ENCODE results near the gene ESF1. TPM values are rescaled to one million over a fixed set of nuclear protein-coding genes. Genes with fewer than 3 reads are reported as not detected.
A peak's percentile ranks its signal among the peaks of the same experiment; 100 is the strongest.

The ESF1 gene
- total RNA-seq, 1 experiment from 2014 or later = 5.9 TPM

DNA sequence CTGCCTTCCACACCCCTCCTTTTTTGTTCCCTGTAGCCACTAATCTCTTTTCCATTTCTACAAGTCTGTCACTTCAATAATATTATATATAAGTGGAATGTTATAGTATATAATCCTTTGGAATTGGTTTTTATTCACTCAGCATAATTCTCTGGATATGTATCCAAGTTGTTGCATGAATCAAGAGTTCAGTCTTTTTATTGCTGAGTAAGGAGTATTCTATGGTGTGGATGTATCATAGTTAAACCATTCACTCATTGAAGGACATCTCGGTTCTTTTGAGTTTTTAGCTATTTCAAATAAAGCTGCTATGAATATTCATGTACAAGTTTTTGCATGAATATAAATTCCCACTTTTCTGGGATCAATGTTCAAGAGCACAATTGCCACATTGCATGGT is 76.5 kb downstream of the ESF1 start:
- Histone ChIP-seq H3K36me3 (peaks cover 21% of the 10 kb centered on the region), H3K27me3 (no peaks in the 10 kb centered on the region), H3K4me3 (no peak overlapping the region), H3K9me3 (peaks cover 3% of the 10 kb centered on the region; the same call in 1 of the 2 replicates)
- DNase-seq = no peak

DNA sequence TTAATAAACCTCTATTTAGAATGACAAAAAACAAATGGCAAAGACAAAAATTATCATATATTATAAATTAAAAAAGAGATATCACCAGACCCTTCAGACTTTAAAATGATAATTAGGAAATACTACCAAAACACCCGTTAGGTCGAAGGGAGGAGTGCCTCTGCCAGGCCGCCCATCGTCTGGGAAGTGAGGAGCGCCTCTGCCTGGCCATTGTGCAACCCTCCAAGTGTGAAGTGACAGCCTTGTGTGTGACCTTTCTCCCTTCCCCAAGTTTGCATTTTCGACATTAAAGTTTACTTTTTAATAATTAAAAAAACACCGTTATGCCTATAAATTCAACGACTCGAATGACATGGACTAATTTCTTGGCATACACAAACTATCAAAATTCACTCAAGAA is 81.5 kb downstream of the ESF1 start:
- no peaks in the 10 kb centered on the region for H3K36me3 ChIP-seq
- H3K4me3 ChIP-seq = no peak overlapping the region
- no peaks in the 10 kb centered on the region for H3K27me3 ChIP-seq
- no peak for DNase-seq
- no peaks in the 10 kb centered on the region for H3K9me3 ChIP-seq

DNA sequence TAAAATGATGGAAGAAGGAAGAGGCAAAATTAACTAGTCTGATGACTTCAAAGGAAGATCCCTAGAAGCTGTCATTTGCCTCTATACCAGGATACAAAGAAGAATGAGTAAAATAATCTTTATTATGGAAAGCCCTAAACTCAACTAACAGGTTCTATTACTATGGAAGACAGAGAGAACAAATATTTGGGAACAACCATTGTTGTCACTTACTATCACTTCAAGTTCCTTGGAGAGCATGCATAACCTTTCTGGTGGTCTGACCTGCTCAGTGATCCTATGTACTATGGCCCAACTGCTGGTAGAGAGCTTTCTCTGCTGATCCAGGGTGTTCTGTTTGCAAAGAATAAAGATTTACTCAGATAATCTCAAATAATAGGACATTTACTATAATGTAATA is 83.2 kb downstream of the ESF1 start:
- H3K9me3 ChIP-seq = no peaks in the 10 kb centered on the region
- H3K27me3 ChIP-seq = no peaks in the 10 kb centered on the region
- no peak overlapping the region for H3K4me3 ChIP-seq
- H3K36me3 ChIP-seq = no peaks in the 10 kb centered on the region
- no peak for DNase-seq

DNA sequence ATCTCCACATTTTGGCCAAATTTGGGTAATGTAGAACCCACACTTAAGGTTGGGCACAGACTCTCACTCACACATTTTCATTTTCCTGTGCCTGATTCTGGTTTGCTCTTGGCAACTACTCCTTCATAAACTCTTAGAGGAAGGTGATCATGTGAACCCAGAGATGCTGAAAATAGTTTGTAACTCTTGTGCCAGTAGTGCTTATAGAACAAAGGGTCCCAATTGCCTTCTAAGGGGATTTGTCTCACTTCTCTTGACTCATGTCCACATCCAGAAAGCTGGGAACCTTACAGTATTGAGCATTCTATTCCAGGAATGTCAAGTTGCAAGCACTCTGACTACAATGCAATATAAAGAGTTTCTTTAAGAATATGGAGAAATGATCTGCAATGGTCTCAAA is 84.0 kb downstream of the ESF1 start:
- DNase-seq = peak; percentile 10
- no peaks in the 10 kb centered on the region for H3K27me3 ChIP-seq
- no peaks in the 10 kb centered on the region for H3K36me3 ChIP-seq
- H3K4me3 ChIP-seq = no peak overlapping the region
- no peaks in the 10 kb centered on the region for H3K9me3 ChIP-seq

DNA sequence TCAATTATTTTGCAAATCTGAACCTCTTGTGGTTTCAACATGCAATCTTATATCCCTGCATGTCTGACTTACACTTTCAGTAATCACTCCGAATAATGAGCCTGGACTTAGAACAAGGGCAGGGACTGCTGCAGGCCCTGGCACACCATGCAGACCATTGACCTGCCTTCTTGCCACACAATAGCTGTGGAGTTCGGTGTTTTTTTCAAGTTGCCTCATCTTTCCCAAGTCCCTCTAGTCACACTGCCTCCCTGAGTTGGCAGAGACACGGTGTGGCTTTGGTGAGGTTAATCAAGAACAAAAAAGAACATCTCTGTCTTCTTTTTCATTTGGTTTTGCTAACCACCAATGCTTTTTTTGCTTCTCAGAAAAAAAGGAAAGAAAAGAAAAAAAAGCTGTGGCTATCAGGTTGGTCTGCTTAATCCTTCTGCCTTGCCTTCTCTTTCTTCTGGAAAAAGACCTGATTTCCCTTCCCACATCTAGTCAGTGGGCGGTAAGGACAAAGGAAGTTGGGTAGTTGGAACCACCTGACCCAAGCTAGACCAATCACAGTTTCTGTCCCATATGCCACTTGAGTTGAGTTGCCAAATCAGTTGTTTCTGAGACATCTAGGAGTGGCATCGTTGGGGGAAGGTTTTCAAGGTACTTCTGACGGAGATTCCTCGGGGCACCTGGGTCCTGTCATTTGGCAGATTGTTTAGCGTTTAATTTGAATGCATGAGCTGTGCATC is 90.1 kb downstream of the ESF1 start:
- no peaks in the 10 kb centered on the region for H3K36me3 ChIP-seq
- no peak for DNase-seq
- no peaks in the 10 kb centered on the region for H3K9me3 ChIP-seq
- no peaks in the 10 kb centered on the region for H3K27me3 ChIP-seq
- H3K4me3 ChIP-seq = no peak overlapping the region

DNA sequence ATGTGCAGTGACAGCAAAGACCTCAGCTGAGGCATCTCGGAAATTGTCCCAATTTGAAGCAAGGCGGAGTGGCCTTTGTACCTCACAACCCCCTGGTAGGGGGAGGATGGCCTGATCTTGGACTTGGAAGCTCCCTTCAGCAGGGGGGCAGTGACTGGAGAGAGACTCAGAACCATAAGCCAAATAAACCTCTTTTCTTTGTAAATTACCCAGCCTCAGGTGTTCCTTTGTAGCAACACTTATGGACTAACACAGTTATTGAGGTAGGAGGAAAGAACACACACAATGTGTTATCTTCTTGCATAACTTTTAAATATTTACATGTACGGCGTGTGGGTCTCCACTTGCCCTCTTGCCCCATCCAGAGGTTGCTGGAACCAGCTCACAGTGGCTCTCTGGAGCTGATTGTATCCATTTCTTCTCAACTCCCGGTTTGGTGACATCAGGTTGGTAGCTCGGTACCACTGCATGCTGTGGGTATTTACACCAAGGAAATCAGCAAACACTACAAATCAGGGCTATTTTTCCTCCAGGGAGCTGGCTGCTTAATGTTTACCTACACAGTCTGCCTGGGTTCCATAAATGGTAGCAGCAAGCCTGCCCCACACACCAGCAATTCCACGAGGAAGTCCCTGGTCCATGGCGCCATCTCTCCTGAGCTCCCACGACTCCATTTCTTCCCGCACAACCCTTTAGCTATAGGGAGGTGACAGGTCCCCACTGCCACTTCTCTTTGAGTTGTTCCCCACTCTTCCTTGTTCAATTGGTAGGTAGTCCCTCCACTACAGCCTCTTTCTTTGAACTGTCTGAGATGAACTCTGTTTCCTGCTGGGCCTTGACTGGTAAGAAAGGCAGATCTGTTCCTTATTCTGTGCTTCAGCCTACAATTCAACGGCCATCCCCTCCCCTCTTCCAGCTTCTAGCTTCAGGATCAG is 91.7 kb downstream of the ESF1 start:
- no peak overlapping the region for H3K4me3 ChIP-seq
- no peaks in the 10 kb centered on the region for H3K9me3 ChIP-seq
- DNase-seq = no peak
- H3K27me3 ChIP-seq = no peaks in the 10 kb centered on the region
- H3K36me3 ChIP-seq = no peaks in the 10 kb centered on the region

DNA sequence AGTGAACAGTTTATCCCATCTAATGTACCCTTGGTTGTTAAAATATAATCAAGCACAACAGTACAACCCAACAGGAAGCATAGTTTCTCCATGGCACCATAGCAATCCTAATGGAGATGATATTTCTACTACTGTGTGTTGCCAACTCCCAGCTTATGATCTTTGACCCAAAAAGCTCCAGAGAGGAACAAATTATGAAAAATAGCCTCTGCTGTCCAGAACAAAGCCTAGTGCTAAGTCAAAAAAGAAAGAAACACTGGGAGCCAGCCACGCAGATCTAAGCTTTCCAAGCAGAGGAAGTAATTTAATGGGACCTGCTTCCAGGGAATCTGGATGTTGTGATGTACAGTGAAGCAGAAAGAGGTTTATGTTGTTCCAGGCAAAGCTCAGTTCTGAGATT is 93.8 kb downstream of the ESF1 start:
- Histone ChIP-seq H3K27me3 (no peaks in the 10 kb centered on the region), H3K36me3 (no peaks in the 10 kb centered on the region), H3K9me3 (no peaks in the 10 kb centered on the region), H3K4me3 (no peak overlapping the region)
- DNase-seq = no peak

DNA sequence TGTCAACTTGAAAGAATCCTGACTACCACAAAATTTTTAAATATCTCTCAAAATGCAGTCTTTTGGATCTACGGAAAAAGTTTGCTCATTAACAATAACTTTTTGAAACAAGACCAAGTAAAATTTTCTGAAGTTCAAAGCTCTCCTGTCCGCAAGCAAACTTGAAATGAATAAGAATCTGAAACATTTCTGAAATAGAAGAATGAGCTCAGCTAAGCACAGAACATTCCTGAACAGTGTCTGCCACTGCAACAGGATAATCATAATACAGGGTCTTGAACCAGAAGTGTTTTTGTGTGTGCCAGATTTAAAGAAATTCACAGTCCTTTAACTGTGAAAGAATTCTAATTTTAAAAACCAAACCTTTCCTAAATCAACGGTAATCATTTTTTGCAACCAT is 96.9 kb downstream of the ESF1 start:
- DNase-seq = no peak
- Histone ChIP-seq H3K4me3 (no peak overlapping the region), H3K27me3 (no peaks in the 10 kb centered on the region; the same call in 1 of the 2 replicates)

DNA sequence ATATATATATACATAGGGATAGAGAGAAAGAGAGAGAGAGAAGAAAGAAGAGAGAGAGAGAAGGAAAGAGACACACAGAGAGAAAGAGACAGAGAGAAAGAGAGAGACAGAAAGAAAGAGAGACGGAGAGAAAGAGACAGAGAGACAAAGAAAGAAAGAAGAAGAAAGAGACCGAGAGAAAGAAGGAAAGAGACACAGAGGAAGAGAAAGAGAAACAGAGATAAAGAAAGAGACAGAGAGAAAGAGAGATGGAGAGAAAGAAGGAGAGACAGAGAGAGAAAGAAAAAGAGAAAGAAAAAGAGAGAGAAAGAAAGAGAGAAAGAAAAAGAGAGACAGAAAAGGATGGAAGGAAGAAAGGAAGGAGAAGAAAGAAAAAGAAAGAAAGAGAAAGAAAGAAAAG is 99.1 kb downstream of the ESF1 start:
- no peak for DNase-seq
- no peaks in the 10 kb centered on the region for H3K9me3 ChIP-seq
- H3K27me3 ChIP-seq = no peaks in the 10 kb centered on the region; the same call in 1 of the 2 replicates
- no peak overlapping the region for H3K4me3 ChIP-seq
- no peaks in the 10 kb centered on the region for H3K36me3 ChIP-seq

More for the DNA sequence above, 96.9 kb downstream of the ESF1 start:
- Histone ChIP-seq H3K9me3 (no peaks in the 10 kb centered on the region), H3K36me3 (no peaks in the 10 kb centered on the region)

DNA sequence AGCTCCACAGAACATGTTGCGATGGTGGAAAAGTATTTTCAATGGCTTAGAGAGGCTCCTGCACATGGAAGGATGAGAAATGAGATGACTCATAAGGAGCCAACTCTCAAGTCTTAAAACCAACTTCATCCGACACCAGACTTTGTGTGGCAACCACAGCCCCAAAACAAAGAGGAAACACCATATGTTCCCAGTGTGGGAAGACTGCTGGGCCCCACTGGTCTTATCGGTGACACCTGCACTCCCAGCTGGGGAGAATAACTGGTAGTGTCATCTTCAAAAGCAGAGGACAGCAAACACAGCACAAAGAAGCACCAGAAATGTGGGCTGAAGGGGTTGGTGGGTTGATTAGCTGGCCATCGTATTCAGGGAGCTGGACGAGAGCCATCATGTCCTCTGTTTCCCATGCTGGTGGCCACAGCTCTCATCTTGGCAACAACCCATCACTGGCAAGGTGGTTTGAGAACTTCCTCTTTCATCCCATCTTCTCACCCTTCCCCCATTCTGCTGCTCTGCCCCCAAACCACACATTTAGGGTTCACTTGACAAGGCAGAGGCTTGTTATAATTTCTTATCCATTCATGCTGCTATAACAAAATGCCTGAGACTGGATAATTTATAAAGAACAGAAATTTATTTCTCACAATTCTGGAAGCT is 100.0 kb downstream of the ESF1 start:
- no peak for DNase-seq
- Histone ChIP-seq H3K9me3 (no peaks in the 10 kb centered on the region), H3K36me3 (no peaks in the 10 kb centered on the region), H3K4me3 (no peak overlapping the region), H3K27me3 (no peaks in the 10 kb centered on the region; the same call in 1 of the 2 replicates)

DNA sequence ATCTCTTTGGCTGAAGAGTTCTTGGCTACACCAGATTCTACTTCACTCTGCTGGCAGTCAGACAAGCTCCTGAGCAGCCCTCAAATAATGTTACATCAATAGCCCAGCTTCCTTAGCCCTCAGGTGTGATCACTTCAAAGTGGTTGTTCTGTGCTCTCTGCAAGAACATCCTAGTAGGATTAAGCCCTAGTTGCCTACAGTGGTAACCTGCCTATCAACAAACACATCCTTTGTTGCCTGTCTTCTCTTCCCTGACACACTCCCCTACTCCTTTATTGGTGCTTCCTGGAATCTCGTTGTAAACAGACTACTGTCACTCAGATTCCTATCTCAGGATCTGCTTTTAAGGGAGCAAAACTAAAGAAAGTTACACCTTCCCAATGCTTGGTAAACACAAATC is 100.9 kb downstream of the ESF1 start:
- no peak for DNase-seq
- Histone ChIP-seq H3K9me3 (no peaks in the 10 kb centered on the region), H3K27me3 (no peaks in the 10 kb centered on the region; the same call in 1 of the 2 replicates), H3K36me3 (no peaks in the 10 kb centered on the region), H3K4me3 (no peak overlapping the region)

DNA sequence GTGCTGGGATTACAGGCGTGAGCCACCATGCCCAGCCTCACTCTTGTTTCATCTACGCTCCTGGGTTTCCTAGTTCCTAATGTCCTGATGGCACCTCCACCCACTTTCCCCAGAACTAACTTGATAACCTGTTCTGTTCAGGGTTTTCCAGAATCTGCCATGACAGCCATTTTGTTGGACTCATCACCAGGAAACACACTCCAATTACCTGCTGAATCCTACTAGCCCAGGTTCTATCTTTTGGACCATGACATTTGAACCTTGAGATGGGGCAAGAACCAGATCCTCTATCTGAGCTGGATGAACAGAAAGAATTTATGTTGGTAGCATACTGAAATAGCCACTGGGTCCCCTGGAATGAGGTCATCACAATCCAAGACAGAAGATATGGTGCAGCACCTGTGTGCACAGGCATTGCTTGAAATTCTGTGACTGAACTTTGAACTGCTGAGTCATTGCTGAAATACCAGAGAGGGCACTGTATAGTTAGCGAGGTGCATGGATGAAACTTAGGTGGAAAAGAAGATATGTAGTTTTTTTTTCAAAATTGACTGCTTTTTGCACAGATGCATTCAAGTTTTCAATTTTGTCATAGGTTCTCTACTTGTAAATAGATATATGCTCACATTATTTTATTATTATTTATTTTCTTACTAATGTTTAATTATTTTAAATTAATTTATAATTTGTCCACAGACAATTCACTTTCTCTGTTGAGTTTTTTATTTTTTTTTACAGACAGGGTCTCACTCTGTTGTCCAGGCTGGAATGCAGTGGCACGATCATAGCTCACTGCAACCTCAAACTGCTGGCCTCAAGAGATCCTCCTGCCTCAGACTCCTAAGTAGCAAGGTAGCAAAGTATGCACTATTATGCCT is 103.2 kb downstream of the ESF1 start:
- Histone ChIP-seq H3K36me3 (no peaks in the 10 kb centered on the region), H3K9me3 (no peaks in the 10 kb centered on the region), H3K27me3 (no peaks in the 10 kb centered on the region; the same call in 1 of the 2 replicates), H3K4me3 (no peak overlapping the region)
- no peak for DNase-seq

DNA sequence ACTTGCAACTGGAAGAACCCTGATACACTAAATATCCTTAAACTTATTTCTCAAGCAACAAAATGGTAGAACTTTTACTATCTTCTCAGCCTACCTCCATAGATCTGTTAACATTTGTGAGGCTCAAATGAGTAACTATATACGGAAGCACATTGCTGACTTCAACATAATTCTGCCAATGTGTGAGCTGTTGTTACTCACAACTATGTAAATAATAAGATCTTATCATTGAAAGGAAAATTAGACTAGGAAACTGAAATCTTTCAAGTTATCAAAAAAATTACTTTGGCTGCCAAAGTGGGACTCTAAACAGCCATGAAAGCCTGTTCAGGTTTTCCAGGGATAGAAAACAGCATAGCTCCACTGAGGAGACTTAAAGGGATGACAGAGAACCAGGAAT is 105.8 kb downstream of the ESF1 start:
- Histone ChIP-seq H3K27me3 (no peaks in the 10 kb centered on the region; the same call in 1 of the 2 replicates), H3K9me3 (peaks cover 6% of the 10 kb centered on the region), H3K4me3 (no peak overlapping the region), H3K36me3 (no peaks in the 10 kb centered on the region)
- DNase-seq = no peak

DNA sequence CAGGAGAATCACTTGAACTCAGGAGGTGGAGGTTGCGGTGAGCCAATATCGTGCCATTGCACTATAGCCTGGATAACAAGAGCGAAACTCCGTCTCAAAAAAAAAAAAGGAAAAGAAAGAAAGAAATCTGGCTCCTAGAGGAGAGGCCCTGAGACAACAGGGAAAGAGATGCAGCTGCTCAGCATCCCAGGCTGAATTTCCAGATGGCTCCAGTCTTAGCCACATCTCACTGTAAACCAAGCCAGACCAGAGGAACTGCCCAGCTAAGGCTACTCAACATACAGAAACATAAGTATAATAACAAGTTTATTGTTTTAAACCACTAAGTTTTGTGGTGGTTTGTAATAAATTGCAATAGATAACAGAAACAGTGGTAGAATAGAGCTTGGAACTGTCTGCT is 107.5 kb downstream of the ESF1 start:
- Histone ChIP-seq H3K4me3 (no peak overlapping the region), H3K36me3 (no peaks in the 10 kb centered on the region), H3K27me3 (no peaks in the 10 kb centered on the region), H3K9me3 (peaks cover 8% of the 10 kb centered on the region)
- no peak for DNase-seq

DNA sequence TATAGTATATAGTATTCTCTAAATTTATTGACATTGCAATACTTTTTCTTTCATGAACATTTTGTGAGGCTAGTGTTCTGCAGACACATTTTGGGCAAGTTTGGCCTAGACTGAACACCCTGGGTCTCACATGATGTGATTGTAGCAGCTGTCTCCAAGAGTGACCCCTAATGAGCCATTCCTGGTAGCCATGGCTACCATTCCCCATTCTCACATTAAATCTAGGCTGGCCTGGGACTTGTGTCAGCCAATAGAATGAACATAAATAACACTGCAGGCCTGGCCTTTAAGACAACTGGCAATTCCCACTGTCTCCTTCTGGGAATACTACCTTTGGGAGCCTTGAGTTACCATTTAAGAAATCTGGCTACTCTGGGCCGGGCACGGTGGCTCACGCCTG is 108.0 kb downstream of the ESF1 start:
- Histone ChIP-seq H3K27me3 (no peaks in the 10 kb centered on the region), H3K36me3 (no peaks in the 10 kb centered on the region), H3K4me3 (no peak overlapping the region), H3K9me3 (peaks cover 8% of the 10 kb centered on the region)
- DNase-seq = no peak

DNA sequence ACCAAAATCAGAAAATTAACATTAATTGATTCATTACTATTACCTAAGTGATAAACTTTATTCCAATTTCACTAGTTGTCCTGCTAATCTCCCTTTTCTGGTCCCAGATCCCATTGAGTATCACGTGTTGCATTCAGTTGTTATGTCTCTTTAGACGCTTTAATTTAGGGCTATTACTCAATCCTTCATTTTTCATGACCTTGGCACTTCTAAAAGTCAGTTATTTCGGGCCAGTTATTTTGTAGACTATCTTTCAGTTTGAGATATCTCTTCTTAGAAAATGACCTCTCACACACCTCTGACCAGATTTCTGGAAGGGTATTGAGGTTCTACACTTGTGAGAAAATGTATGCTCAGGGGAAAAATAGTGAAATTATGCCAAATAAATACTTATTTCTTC is 112.0 kb downstream of the ESF1 start:
- peaks cover 8% of the 10 kb centered on the region for H3K9me3 ChIP-seq
- DNase-seq = no peak
- no peaks in the 10 kb centered on the region for H3K36me3 ChIP-seq
- no peak overlapping the region for H3K4me3 ChIP-seq
- H3K27me3 ChIP-seq = no peaks in the 10 kb centered on the region

Measured in MG63 (cell line).